T-helper 2 cell (primary cell): ENCODE results near the gene RNF175.
"Not testable (repeated sequence)": the region's sequence is repeated elsewhere in the genome, so short reads cannot be mapped to it uniquely, and the experiment has no call there.

Source experiments
- DNase-seq, 5 experiments: peaks; one replicate each; pipeline versions ENCODE4 v3.0.0 to v3.0.0-alpha.2; 2012 to 2022

RNF175 gene

DNA sequence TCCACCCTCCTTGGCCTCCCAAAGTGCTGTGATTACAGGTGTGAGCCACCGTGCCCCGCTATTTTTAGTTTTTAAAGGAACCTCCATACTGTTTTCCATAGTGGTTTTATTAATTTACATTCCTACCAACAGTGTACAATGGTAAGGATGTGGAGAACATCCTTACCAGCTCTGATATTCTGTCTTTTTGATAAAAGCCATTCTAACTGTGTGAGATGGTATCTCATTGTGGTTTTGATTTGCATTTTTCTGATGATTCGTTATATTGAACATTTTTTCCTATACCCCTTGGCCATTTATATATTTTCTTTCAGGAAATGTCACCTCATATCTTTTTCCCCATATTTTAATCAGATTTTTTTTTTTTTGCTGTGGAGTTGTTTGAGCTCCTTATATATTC lies 90.0 kb downstream of the RNF175 start:
- no peak for DNase-seq

DNA sequence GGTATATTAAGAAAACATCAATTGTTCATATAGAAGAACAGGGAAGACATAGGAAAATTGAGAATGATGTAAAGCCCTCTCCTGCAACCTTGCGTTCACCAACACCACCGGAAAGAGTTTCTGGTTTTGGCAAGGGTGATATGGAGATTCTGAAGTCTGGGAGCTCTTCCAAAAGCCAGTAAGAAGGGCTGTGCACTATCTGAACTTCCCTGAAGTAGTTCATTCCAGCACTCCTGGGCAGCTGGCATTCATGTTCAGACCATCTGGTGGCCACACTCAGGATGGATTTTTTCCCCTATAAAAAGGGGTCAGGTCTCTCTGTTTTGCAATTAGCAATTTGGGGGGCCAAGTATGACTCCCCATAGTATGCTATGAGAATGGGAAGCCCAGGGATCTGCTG lies 91.2 kb downstream of the RNF175 start:
- no peak for DNase-seq

DNA sequence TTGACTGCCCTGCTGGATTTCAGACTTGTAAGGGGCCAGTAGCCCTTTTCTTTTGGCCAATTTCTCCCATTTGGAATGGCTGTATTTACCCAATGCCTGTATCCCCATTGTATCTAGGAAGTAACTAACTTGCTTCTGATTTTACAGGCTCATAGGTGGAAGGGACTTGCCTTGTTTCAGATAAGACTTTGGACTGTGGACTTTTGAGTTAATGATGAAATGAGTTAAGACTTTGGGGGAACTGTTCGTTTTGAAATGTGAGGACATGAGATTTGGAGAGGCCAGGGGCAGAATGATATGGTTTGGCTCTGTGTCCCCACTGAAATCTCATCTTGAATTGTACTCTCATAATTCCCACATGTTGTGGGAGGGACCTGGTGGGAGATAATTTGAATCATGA lies 93.3 kb downstream of the RNF175 start:
- not testable (repeated sequence) for DNase-seq

DNA sequence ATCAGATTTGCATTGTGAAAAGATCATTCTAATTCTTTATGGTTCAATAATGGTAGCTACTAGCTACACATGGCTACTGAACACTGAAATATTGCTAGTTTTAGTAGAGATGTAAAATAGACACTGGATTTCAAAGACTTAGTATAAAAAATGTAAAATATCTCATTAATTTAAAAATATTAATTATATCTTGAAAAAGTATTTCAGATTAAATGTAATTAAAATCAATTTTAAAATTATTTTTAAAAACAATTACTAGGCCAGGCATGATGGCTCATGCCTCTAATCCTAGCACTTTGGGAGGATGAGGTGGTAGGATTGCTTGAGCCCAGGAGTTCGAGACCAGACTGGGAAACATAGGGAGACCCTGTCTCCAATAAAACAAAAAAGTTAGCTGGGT lies 96.2 kb downstream of the RNF175 start:
- DNase-seq = no peak

DNA sequence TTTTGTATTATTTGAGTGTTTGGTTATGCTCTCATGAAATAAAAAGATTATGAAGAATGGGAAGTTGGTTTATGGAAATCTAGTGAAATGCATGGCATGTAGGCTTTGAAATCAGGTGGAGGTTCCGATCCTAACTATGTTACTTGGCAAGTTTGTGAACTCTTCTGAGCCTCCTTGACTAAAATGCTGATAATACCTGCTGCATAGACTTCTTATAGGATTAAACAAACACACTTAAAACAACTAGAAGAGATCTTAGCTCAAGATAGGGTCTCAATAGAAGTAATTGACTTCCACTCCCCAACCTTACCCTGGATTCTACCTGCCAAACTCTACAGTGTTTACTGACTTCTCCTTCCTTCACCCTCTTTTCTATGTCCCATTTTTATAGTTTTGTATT lies 97.9 kb downstream of the RNF175 start:
- DNase-seq = no peak

DNA sequence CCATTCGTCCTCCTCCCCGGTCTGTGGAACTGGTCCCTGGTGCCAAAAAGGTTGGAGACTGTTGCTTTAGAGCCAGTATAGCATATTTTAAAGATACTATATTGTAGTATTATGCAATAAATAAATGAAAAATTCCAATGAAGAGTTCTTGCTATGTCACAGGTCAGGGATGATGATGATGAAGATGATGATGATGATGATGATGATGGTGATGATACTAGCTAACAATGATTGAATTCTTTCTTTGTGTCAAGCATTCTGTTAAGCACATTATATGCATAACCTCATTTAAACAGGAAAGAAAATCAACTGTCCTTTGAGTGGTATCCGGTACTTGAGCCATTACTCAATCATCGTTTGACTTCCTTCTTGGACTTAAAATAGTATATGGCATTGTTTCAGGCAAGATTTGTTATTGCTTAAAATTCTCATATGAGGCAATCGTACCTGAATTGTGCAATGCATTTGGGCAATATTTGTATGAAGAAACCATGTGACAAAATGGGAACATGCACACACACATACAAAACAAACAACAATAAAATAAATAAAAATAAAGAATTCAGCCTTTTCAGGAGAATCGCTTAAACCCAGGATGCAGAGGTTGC lies 98.5 kb downstream of the RNF175 start:
- no peak for DNase-seq
